Gastroesophageal sphincter (tissue), 3 donors: ENCODE measurements around the gene MRRF.

Experiments used
- EP300 ChIP-seq: sonication (generic); formaldehyde crosslinking; IDR thresholded peaks from one replicate; pipeline ENCODE4 v1.6.1; 2017; ENCODE audit warnings: antibody characterized with exemption, mild to moderate bottlenecking
- POLR2A ChIP-seq, 2 donors: fragments of 450-650 bp; IDR thresholded peaks; one replicate each; pipeline ENCODE4 v1.6.1; 2017; ENCODE audit warnings: antibody characterized with exemption in 2 of 2, mild to moderate bottlenecking in 2 of 2, moderate library complexity in 1 of 2
- POLR2AphosphoS5 ChIP-seq: sonication (generic); formaldehyde crosslinking; IDR thresholded peaks from one replicate; pipeline ENCODE4 v1.6.1; 2017; ENCODE audit warnings: antibody characterized with exemption
- TF ChIP-seq, protein P1 (sequence below), 4 experiments: fragments of 200-600 bp in 2 of 4; fragments of 450-650 bp in 2 of 4; sonication (generic) in 1 of 4; IDR thresholded peaks; one replicate each; pipeline ENCODE4 v1.5.1; 2017 to 2019; ENCODE audit warnings: antibody characterized with exemption in 4 of 4, mild to moderate bottlenecking in 2 of 4, moderate library complexity in 2 of 4

DNA sequence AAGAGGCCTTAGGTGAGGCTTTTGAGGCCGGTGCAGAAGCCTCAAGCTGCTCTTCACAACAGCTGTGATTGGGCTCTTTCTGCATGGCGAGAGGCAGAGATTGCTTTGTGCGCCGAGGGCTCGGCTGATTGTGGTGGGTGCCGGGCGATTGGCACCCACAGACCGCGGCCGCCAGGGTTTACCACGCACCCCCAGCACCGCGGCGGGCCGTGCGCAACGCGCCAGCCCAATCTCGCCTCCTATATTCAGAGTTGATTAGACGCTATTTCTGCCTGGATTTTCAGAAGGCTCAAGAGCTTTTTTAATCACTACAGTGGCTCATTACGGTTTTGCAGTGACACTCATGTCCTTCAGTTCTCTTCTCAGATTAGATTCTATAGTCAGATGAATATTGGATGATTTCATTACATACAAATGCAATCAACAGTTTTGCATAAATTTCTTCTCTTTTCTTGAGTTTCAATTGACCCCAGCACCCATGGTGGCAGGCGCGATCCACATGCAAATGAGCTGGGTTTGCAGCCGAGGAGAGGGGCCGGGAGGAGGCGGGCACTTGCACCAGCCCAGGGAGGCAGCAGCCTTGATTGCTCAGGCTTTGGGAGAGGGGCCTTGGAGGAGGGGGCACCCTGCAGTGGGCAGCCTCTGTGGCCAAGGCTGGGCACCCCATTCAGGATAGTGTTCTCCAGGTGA lies 72.3 kb downstream of the MRRF start:
- TF ChIP-seq POLR2A (IDR thresholded peaks at IDR 0.05) (no peak), EP300 (no peak), POLR2AphosphoS5 (no peak)
- TF ChIP-seq, protein P1, sequence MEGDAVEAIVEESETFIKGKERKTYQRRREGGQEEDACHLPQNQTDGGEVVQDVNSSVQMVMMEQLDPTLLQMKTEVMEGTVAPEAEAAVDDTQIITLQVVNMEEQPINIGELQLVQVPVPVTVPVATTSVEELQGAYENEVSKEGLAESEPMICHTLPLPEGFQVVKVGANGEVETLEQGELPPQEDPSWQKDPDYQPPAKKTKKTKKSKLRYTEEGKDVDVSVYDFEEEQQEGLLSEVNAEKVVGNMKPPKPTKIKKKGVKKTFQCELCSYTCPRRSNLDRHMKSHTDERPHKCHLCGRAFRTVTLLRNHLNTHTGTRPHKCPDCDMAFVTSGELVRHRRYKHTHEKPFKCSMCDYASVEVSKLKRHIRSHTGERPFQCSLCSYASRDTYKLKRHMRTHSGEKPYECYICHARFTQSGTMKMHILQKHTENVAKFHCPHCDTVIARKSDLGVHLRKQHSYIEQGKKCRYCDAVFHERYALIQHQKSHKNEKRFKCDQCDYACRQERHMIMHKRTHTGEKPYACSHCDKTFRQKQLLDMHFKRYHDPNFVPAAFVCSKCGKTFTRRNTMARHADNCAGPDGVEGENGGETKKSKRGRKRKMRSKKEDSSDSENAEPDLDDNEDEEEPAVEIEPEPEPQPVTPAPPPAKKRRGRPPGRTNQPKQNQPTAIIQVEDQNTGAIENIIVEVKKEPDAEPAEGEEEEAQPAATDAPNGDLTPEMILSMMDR (IDR thresholded peaks at IDR 0.05) = no peak
